Uterus (tissue), 2 donors: ENCODE data around the gene TTC23.

Experiments
- POLR2A ChIP-seq, 2 donors: fragments of 450-650 bp; IDR thresholded peaks; one replicate each; pipeline ENCODE4 v1.6.1; 2016; ENCODE audit warnings: antibody characterized with exemption in 2 of 2, mild to moderate bottlenecking in 1 of 2, moderate library complexity in 1 of 2
- TF ChIP-seq, protein P1 (sequence below), 4 experiments: fragments of 200-600 bp in 2 of 4; fragments of 450-650 bp in 2 of 4; sonication (generic) in 2 of 4; IDR thresholded peaks; one replicate each; pipeline ENCODE4 v1.5.1; 2016 to 2019; ENCODE audit warnings: antibody characterized with exemption in 4 of 4, mild to moderate bottlenecking in 2 of 4, moderate library complexity in 1 of 4

- no peak for TF ChIP-seq POLR2A (IDR thresholded peaks at IDR 0.05)
- TF ChIP-seq, protein P1, sequence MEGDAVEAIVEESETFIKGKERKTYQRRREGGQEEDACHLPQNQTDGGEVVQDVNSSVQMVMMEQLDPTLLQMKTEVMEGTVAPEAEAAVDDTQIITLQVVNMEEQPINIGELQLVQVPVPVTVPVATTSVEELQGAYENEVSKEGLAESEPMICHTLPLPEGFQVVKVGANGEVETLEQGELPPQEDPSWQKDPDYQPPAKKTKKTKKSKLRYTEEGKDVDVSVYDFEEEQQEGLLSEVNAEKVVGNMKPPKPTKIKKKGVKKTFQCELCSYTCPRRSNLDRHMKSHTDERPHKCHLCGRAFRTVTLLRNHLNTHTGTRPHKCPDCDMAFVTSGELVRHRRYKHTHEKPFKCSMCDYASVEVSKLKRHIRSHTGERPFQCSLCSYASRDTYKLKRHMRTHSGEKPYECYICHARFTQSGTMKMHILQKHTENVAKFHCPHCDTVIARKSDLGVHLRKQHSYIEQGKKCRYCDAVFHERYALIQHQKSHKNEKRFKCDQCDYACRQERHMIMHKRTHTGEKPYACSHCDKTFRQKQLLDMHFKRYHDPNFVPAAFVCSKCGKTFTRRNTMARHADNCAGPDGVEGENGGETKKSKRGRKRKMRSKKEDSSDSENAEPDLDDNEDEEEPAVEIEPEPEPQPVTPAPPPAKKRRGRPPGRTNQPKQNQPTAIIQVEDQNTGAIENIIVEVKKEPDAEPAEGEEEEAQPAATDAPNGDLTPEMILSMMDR (IDR thresholded peaks at IDR 0.05), result no peak
Observed at GRCh38 chr15:99143242-99143641, 106.1 kb downstream of the TTC23 start.
